ENCODE measurements around the gene TSPAN14. TPM values are rescaled to one million over a fixed set of nuclear protein-coding genes. Genes with fewer than 3 reads are reported as not detected.

The TSPAN14 gene
- total and polyA plus RNA-seq, 10 of the 15 experiments (the other 5 are each of a cell fraction or from before 2014, with no cell fraction given) = 2.5 to 31.7 (median 17.9) TPM

DNA sequence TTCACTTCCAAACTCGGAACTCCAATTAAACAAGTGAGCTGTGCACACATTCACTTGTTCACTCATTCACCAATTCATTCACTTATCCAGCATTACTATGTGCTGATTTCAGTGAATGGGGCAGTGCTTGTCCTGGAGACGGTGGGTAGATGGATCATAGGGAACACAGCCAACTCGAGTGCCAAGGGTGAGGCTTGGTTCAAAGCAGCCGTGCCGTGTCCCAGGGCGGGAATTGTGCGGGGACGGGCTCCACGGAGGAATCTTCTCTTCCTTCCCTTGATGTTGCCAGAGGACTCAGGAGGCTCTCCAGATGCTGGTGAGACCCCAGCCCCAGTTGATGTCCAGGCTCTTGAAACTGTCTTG lies 86.5 kb downstream of the TSPAN14 start (continued):
- no peak for TF ChIP-seq MTA3 (IDR thresholded peaks at IDR 0.05; ENCODE audit: borderline replicate concordance, low read length)
- no peak for TF ChIP-seq CREM (IDR thresholded peaks at IDR 0.05; ENCODE audit: low read depth)
- TF ChIP-seq, protein P1, sequence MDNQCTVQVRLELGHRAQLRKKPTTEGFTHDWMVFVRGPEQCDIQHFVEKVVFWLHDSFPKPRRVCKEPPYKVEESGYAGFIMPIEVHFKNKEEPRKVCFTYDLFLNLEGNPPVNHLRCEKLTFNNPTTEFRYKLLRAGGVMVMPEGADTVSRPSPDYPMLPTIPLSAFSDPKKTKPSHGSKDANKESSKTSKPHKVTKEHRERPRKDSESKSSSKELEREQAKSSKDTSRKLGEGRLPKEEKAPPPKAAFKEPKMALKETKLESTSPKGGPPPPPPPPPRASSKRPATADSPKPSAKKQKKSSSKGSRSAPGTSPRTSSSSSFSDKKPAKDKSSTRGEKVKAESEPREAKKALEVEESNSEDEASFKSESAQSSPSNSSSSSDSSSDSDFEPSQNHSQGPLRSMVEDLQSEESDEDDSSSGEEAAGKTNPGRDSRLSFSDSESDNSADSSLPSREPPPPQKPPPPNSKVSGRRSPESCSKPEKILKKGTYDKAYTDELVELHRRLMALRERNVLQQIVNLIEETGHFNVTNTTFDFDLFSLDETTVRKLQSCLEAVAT (IDR thresholded peaks at IDR 0.05) = peak; percentile 74; the same call in 1 of the 2 replicates
- TF ChIP-seq HCFC1 (IDR thresholded peaks at IDR 0.05; ENCODE audit: low read length) = no peak
- peak; percentile 78 for TF ChIP-seq ZNF24 (IDR thresholded peaks at IDR 0.05)
- TF ChIP-seq, protein P2, sequence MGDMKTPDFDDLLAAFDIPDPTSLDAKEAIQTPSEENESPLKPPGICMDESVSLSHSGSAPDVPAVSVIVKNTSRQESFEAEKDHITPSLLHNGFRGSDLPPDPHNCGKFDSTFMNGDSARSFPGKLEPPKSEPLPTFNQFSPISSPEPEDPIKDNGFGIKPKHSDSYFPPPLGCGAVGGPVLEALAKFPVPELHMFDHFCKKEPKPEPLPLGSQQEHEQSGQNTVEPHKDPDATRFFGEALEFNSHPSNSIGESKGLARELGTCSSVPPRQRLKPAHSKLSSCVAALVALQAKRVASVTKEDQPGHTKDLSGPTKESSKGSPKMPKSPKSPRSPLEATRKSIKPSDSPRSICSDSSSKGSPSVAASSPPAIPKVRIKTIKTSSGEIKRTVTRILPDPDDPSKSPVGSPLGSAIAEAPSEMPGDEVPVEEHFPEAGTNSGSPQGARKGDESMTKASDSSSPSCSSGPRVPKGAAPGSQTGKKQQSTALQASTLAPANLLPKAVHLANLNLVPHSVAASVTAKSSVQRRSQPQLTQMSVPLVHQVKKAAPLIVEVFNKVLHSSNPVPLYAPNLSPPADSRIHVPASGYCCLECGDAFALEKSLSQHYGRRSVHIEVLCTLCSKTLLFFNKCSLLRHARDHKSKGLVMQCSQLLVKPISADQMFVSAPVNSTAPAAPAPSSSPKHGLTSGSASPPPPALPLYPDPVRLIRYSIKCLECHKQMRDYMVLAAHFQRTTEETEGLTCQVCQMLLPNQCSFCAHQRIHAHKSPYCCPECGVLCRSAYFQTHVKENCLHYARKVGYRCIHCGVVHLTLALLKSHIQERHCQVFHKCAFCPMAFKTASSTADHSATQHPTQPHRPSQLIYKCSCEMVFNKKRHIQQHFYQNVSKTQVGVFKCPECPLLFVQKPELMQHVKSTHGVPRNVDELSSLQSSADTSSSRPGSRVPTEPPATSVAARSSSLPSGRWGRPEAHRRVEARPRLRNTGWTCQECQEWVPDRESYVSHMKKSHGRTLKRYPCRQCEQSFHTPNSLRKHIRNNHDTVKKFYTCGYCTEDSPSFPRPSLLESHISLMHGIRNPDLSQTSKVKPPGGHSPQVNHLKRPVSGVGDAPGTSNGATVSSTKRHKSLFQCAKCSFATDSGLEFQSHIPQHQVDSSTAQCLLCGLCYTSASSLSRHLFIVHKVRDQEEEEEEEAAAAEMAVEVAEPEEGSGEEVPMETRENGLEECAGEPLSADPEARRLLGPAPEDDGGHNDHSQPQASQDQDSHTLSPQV (IDR thresholded peaks at IDR 0.05) = no peak
